ENCODE measurements around the gene TEX52.

TEX52 gene

DNA sequence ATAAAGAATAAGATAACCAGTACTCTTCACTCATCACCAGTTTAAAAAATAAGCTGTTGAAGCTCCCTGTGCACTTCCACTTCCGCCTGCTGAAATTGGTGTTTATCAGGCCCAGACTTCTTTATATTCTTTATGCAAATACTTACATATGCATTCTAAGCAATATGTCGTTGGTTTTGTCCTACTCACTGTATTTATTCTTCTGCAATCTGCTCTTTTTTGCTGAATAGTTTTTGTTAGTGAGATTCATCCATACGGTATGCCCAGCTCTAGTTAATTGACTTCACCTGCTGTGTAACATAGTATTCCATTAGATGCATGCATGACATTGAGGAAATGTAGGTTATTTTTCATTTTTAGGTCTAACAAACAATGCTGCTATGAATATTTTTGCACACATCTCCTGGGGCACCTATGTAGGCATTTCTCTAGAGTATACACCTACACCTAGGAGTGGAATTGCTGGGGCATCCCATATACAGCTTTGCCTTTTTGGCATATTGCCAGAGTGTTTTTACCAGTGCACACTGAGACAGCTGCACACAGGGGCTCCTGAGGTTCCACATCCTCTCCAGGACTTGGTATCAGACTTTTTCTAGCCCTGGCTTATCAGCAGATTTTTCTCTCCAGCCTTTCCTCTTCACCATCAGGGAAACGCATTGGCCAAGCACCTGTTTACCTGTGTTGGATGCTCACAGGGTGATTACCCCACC is 21.0 kb downstream of the TEX52 start:
- DNase-seq (ENCODE audit: low read depth, low spot score): no peak
- in situ Hi-C loops (cut with HindIII; ENCODE audit: low sequenced_read_pairs): no loop called here
- no peak overlapping the region for H3K4me3 ChIP-seq (ENCODE audit: low read depth, low read length)
- TF ChIP-seq, protein P1, sequence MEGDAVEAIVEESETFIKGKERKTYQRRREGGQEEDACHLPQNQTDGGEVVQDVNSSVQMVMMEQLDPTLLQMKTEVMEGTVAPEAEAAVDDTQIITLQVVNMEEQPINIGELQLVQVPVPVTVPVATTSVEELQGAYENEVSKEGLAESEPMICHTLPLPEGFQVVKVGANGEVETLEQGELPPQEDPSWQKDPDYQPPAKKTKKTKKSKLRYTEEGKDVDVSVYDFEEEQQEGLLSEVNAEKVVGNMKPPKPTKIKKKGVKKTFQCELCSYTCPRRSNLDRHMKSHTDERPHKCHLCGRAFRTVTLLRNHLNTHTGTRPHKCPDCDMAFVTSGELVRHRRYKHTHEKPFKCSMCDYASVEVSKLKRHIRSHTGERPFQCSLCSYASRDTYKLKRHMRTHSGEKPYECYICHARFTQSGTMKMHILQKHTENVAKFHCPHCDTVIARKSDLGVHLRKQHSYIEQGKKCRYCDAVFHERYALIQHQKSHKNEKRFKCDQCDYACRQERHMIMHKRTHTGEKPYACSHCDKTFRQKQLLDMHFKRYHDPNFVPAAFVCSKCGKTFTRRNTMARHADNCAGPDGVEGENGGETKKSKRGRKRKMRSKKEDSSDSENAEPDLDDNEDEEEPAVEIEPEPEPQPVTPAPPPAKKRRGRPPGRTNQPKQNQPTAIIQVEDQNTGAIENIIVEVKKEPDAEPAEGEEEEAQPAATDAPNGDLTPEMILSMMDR (IDR thresholded peaks at IDR 0.05; ENCODE audit: low read depth, low read length): no peak

DNA sequence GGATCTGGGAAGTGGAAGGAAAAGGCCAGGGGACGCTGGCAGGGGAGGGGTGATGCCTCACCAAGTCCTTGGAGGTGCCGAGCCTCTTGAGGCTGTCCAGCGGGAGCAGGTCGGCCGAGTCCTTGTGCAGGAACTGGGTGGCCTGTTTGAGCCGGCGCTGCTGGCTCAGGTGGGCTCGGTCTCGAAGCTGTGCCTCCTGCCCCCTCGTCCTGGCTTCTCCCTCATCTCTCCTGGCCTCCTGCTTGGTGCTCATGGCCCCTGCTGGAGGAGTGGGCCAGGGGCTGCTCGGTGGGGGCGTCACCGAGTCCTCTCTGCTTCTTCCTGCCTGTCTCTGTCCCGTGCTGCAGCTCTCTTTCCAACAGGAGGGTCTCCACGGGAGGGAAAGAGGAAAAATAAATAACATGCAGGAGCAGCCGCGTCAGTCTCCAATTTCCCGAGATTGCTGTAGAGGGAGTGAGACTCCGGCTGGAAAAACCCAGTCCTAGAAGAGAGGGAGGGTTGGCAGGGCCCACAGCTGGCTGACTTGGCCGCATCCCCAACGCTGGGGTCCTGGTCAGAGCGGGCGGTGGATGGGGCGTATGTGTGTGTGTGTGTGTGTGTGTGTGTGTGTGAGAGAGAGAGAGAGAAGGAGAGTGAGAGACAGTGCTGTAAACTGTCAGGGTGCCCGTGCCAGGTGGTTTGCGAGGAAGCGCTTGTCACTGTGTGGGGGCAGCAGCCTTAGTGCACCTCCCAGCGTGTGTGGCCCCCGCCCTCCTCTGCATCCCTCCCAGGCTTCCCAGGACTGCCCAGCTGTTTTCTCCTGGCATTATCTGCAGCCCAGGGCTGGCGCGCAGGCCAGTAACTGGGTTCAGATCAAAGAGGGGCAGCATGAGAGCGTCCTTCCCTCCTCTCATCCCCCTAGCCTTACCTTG is 22.0 kb downstream of the TEX52 start, which contains the start of gene NRIP2:
NRIP2 (minus strand) TSS at position 455 of the 911 bp plus-strand sequence; CDS start at position 403, 52 bp downstream.
- no peak within 1 kb of the TSS for H3K4me3 ChIP-seq (ENCODE audit: low read depth, low read length)
- peak; percentile 68 for DNase-seq (ENCODE audit: low read depth, low spot score)
- TF ChIP-seq, protein P1 (IDR thresholded peaks at IDR 0.05; ENCODE audit: low read depth, low read length): peak; percentile 24
- in situ Hi-C loops (cut with HindIII; ENCODE audit: low sequenced_read_pairs): no loop called here

DNA sequence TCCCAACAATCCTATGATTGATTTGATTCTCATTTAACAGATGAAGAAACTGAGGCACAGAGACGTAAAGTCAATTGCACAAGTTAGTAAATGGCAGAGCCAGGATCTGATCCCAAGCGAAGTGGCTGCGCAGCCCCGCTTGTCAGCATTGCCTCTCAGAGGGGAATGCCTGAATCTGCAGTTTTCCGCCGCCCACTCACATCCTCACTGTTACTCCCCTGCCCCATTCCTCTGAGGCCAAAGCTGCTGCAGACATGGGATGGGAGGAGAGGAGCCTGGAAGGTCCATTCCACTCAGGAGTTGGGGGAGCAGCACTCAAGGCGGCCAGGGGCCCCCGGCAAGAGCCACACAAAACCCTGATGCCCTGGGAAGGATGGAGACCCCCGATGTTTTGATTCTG is 23.0 kb downstream of the TEX52 start:
- TF ChIP-seq, protein P1 (IDR thresholded peaks at IDR 0.05; ENCODE audit: low read depth, low read length): no peak
- in situ Hi-C loops (cut with HindIII; ENCODE audit: low sequenced_read_pairs): no loop called here
- no peak overlapping the region for H3K4me3 ChIP-seq (ENCODE audit: low read depth, low read length)
- DNase-seq (ENCODE audit: low read depth, low spot score): no peak

DNA sequence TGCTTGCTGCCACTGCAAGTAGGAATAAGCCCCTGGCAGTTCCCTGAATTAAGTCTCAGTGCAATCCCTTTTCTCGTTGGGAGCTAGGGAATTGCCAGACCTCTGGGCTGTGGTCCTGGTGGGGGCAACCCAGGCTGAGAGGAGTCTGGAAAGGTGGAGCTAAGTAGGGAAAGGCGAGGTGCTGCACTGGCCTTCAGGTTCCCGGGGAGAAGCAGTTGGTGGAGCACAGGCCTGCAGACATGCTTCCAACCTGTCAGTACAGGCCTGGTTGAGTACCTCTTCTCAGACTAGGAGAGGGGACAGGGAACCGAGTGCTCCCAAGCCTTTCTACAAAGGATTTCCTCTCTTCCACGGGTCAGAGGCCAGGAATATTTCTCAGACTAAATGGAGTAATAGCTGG is 23.5 kb downstream of the TEX52 start:
- TF ChIP-seq, protein P1 (IDR thresholded peaks at IDR 0.05; ENCODE audit: low read depth, low read length): no peak
- no peak for DNase-seq (ENCODE audit: low read depth, low spot score)
- H3K4me3 ChIP-seq (ENCODE audit: low read depth, low read length): no peak overlapping the region
- in situ Hi-C loops (cut with HindIII; ENCODE audit: low sequenced_read_pairs): no loop called here

DNA sequence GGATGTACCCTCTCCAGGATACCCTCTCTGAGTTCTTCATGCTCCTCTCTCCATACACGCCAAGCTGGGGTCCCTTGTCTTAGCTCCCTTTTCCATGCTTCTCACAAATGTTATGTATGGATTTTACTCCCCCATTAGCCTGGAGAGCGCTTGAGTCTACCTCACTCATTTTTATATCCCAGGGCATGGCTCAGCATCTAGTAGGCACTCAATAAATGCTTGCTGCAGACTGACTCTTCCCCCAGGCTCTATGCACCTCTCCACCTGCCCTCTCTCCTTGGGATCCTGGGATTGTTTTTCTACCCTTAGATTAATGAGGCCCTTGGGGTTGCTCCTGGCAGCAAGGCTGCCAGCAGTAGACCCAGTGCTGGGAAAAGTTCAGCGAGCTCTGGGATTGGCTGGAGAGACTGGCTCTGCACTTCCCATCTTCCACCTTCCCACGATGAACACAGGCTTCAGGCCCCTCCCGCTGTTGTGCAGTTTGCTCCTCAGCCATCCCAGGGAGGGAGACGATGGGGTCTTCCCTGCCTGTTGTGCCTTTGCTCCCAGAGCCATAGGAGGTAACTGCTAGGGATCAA is 24.2 kb downstream of the TEX52 start:
- in situ Hi-C loops (cut with HindIII; ENCODE audit: low sequenced_read_pairs): no loop called here
- no peak overlapping the region for H3K4me3 ChIP-seq (ENCODE audit: low read depth, low read length)
- DNase-seq (ENCODE audit: low read depth, low spot score): no peak
- TF ChIP-seq, protein P1 (IDR thresholded peaks at IDR 0.05; ENCODE audit: low read depth, low read length): no peak

DNA sequence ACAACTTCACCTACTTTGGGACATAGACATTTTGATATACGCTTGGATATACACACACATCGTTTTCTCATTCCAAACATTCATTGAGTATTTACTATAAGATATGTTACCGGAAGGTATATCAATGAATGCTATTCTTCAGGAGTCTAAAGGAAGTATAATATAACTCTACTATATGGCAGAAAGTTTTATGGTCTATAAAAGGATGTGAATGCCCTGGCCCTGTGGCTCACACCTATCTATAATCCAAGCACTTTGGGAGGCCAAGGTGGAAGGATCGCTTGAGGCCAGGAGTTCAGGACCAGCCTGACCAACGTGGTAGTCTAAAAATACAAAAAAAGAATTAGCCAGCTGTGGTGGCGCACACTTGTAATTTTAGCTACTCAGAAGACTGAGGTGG is 27.6 kb downstream of the TEX52 start:
- in situ Hi-C loops (cut with HindIII; ENCODE audit: low sequenced_read_pairs): no loop called here
- no peak for DNase-seq (ENCODE audit: low read depth, low spot score)
- TF ChIP-seq, protein P1 (IDR thresholded peaks at IDR 0.05; ENCODE audit: low read depth, low read length): no peak
- H3K4me3 ChIP-seq (ENCODE audit: low read depth, low read length): no peak overlapping the region
